Prostate gland (tissue), 2 donors: ENCODE data around the gene SERINC1. TPM values are rescaled to one million over a fixed set of nuclear protein-coding genes. Genes with fewer than 3 reads are reported as not detected.

Experiments
- DNase-seq: peaks from one replicate; pipeline ENCODE4 v3.0.0-alpha.2; 2019; ENCODE audit warnings: low spot score
- H3K27ac ChIP-seq, 2 donors: fragments of 200-600 bp; sonication (generic); 2 replicates each; pipeline ENCODE4 v1.5.1; 2017 to 2019
- H3K27me3 ChIP-seq: fragments of 200-600 bp; sonication (generic); replicated peaks from 2 replicates; pipeline ENCODE4 v1.5.1; 2019; ENCODE audit not compliant: insufficient read depth
- H3K36me3 ChIP-seq, 2 donors: fragments of 200-600 bp; sonication (generic); 1 replicate in 1 of 2; 2 replicates in 1 of 2; pipeline versions ENCODE4 v1.5.1 to v1.8.1; 2017 to 2019
- H3K4me1 ChIP-seq: fragments of 200-600 bp; sonication (generic); replicated peaks from 2 replicates; pipeline ENCODE4 v1.5.1; 2019
- H3K4me3 ChIP-seq, 2 donors: fragments of 200-600 bp; sonication (generic); 2 replicates each; pipeline ENCODE4 v1.5.1; 2017 to 2019
- H3K9me3 ChIP-seq: fragments of 200-600 bp; sonication (generic); 2 replicates; pipeline ENCODE4 v1.5.1; 2017
- CTCF ChIP-seq, 4 experiments: fragments of 200-600 bp in 2 of 4; fragments of 450-650 bp in 2 of 4; sonication (generic) in 2 of 4; IDR thresholded peaks; 1 replicate in 3 of 4; 2 replicates in 1 of 4; pipeline ENCODE4 v1.5.1; 2016 to 2019; ENCODE audit warnings: antibody characterized with exemption in 4 of 4, mild to moderate bottlenecking in 2 of 4, moderate library complexity in 2 of 4
- POLR2A ChIP-seq: fragments of 450-650 bp; IDR thresholded peaks from one replicate; pipeline ENCODE4 v1.6.1; 2016; ENCODE audit warnings: antibody characterized with exemption, mild to moderate bottlenecking
- POLR2AphosphoS5 ChIP-seq: sonication (generic); formaldehyde crosslinking; IDR thresholded peaks from one replicate; pipeline ENCODE4 v1.6.1; 2017; ENCODE audit warnings: antibody characterized with exemption
- WGBS: methylation state at CpG from one replicate; pipeline ENCODE4 v1.1.5; 2018; 5-methylcytosine and 5-hydroxymethylcytosine counted together
- intact Hi-C: fragments of 100-400 bp; cut with DNase I; formaldehyde crosslinking; loops from one replicate; pipeline ENCODE4 v1.14.2; 2022
- total RNA-seq, 2 donors: library from RNA; depleted of rRNA; stranded (reverse); fragments of >200 nt; gene quantifications; one replicate each; pipeline ENCODE4 v1.1.0, GENCODE V29; 2016

SERINC1 gene
- total RNA-seq, 2 donors from 2014 or later = 159 to 165 TPM

- Histone ChIP-seq H3K4me1 (no peaks in the 10 kb centered on the region), H3K27ac (no peak overlapping the region), H3K4me3 (no peak overlapping the region), H3K36me3 (no peaks in the 10 kb centered on the region), H3K27me3 (no peaks in the 10 kb centered on the region), H3K9me3 (no peaks in the 10 kb centered on the region)
- WGBS = 99% methylated on average over 2 of the region's 2 CpGs
- intact Hi-C loops = no loop called here
- DNase-seq = no peak
- TF ChIP-seq POLR2A (no peak), CTCF (IDR thresholded peaks at IDR 0.05) (no peak), POLR2AphosphoS5 (no peak)
Measured at GRCh38 chr6:122422003-122422402, 49.6 kb downstream of the SERINC1 start.

- Histone ChIP-seq H3K4me1 (no peaks in the 10 kb centered on the region), H3K36me3 (no peaks in the 10 kb centered on the region), H3K4me3 (no peak overlapping the region), H3K9me3 (no peaks in the 10 kb centered on the region), H3K27ac (no peak overlapping the region), H3K27me3 (no peaks in the 10 kb centered on the region)
- intact Hi-C loops = no loop called here
- DNase-seq = no peak
- WGBS = 42% methylated on average over 1 of the region's 1 CpG
- TF ChIP-seq POLR2A (no peak), CTCF (IDR thresholded peaks at IDR 0.05) (no peak), POLR2AphosphoS5 (no peak)
Measured at GRCh38 chr6:122416825-122417224, 54.8 kb downstream of the SERINC1 start.

DNA sequence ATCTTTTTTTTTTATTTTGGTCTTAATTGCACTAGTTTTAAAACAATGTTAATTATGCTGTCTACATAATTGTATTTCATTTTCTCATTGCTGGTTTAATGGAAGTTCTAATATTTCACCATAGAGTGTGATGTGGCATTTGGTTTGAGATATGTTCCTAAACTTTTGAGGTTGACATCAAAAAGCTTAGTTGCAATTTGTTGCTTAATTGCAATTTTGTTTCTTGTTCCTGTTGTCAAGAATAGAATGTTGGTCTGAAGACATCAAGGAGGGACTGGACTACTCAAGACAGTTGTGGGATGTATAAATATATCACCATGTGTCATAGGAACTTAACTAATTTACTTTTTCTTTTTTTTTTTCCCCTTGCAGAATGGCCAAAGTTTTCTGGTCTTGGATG is 59.6 kb downstream of the SERINC1 start:
- Histone ChIP-seq H3K4me3 (no peak overlapping the region), H3K36me3 (no peaks in the 10 kb centered on the region), H3K27me3 (no peaks in the 10 kb centered on the region), H3K27ac (no peak overlapping the region), H3K4me1 (no peaks in the 10 kb centered on the region), H3K9me3 (no peaks in the 10 kb centered on the region)
- no peak for DNase-seq
- TF ChIP-seq CTCF (IDR thresholded peaks at IDR 0.05) (no peak), POLR2A (no peak), POLR2AphosphoS5 (no peak)
- intact Hi-C loops = no loop called here

DNA sequence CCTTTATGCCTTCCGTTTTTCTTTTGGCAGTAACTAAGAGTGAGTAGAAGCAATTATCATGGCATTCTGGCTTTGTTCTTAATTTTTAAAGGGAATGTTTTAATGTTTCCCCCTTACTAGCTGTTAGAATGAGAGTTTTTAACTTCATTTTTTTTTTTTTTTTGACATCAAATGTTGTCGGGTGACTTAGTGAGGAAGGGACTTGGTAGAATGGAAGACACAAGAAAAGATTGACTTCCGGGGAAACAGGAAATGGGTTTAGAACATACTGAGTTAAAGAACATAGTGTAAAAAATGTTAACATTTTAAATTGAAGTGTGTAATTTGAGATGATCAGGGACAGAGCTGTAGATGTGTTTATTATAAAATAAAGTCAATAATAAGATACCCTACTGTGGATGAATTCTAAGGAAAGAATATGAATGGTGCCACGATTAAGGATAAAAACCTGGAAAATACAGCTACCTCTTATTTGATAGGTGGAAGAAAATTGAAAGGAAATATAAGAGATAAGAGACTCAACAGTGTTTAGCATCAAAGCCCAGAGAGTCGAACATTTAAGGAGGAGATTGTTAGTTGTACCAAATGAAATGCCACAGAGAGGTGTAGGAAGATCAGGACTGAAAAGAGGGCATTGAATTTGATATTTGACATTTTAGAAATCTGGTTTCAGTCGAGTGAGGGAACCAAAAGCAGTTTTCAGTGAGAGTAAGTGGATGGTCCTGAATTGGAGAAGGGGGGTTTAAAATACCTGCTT is 62.7 kb downstream of the SERINC1 start:
- no peak overlapping the region for H3K27ac ChIP-seq
- no peak overlapping the region for H3K4me3 ChIP-seq
- WGBS = 60% methylated on average over 6 of the region's 6 CpGs
- no peaks in the 10 kb centered on the region for H3K4me1 ChIP-seq
- H3K36me3 ChIP-seq = no peaks in the 10 kb centered on the region
- no peaks in the 10 kb centered on the region for H3K27me3 ChIP-seq
- no peak for DNase-seq
- no peaks in the 10 kb centered on the region for H3K9me3 ChIP-seq
- TF ChIP-seq POLR2A (no peak), POLR2AphosphoS5 (no peak), CTCF (IDR thresholded peaks at IDR 0.05) (no peak)
- intact Hi-C loops = no loop called here

DNA sequence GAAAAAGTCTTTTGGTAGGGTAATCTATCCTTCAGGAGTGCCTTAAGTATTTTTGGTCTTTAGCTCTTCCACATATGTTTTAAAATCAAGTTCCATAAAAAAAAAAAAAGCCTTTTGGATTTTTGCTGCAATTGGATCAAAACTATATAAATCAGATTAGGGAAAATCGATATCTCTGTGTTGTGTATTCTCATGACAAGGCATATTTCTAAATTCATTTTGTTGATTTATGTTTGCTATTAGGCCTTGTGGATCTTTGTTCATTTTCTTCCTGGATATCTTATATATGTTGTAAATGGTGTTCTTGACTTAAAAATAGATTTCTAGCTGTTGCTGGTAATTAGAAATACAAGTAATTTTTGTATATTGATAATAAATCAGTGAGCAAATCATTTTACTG is 63.4 kb downstream of the SERINC1 start:
- WGBS = 85% methylated on average over 1 of the region's 1 CpG
- intact Hi-C loops = no loop called here

More for the DNA sequence above, 63.4 kb downstream of the SERINC1 start:
- TF ChIP-seq POLR2AphosphoS5 = no peak
- no peak for TF ChIP-seq CTCF (IDR thresholded peaks at IDR 0.05)
- TF ChIP-seq POLR2A = no peak
- H3K9me3 ChIP-seq = no peaks in the 10 kb centered on the region
- DNase-seq = no peak
- H3K36me3 ChIP-seq = no peaks in the 10 kb centered on the region
- H3K4me1 ChIP-seq = no peaks in the 10 kb centered on the region
- no peaks in the 10 kb centered on the region for H3K27me3 ChIP-seq
- no peak overlapping the region for H3K4me3 ChIP-seq
- H3K27ac ChIP-seq = no peak overlapping the region
